ENCODE measurements around the gene LYPLAL1.

DNA sequence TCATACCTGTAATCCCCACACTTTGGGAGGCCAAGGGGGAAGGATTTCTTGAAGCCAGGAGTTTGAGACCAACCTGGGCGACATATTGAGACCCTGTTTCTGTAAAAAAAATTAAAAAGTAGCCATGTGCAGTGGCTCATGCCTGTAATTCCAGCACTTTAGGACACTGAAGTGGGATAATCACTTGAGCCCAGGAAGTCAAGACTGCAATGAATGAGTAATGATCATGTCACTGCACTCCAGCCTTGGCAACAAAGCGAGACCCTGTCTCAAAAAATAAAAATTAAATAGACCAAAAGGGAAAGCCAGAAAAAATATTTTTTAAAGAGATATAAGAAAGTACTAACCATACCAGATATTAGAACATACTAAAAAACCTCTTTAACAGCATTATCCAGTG, 44.7 kb upstream of the LYPLAL1 start:
- TF ChIP-seq, protein P1, sequence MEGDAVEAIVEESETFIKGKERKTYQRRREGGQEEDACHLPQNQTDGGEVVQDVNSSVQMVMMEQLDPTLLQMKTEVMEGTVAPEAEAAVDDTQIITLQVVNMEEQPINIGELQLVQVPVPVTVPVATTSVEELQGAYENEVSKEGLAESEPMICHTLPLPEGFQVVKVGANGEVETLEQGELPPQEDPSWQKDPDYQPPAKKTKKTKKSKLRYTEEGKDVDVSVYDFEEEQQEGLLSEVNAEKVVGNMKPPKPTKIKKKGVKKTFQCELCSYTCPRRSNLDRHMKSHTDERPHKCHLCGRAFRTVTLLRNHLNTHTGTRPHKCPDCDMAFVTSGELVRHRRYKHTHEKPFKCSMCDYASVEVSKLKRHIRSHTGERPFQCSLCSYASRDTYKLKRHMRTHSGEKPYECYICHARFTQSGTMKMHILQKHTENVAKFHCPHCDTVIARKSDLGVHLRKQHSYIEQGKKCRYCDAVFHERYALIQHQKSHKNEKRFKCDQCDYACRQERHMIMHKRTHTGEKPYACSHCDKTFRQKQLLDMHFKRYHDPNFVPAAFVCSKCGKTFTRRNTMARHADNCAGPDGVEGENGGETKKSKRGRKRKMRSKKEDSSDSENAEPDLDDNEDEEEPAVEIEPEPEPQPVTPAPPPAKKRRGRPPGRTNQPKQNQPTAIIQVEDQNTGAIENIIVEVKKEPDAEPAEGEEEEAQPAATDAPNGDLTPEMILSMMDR (IDR thresholded peaks at IDR 0.05), result no peak
- TF ChIP-seq EZH2 (IDR thresholded peaks at IDR 0.05) (no peak), EZH2phosphoT487 (IDR thresholded peaks at IDR 0.05) (no peak)

All from neural progenitor cell (in vitro differentiated cells).